Colonic mucosa (tissue), 4 donors: Measurements from ENCODE around the gene FTCD. TPM values are rescaled to one million over a fixed set of nuclear protein-coding genes. Genes with fewer than 3 reads are reported as not detected.

Experiments used
- DNase-seq: peaks from one replicate; pipeline ENCODE4 v3.0.0-alpha.2; 2020
- H3K27ac ChIP-seq: fragments of 200-600 bp; one replicate; pipeline ENCODE4 v1.8.0; 2021
- H3K27me3 ChIP-seq: fragments of 200-600 bp; one replicate; pipeline ENCODE4 v1.8.0; 2021
- H3K36me3 ChIP-seq: fragments of 200-600 bp; one replicate; pipeline ENCODE4 v1.8.0; 2021
- H3K4me1 ChIP-seq: fragments of 200-600 bp; one replicate; pipeline ENCODE4 v1.8.0; 2021; ENCODE audit warnings: mild to moderate bottlenecking
- H3K4me3 ChIP-seq: fragments of 200-600 bp; one replicate; pipeline ENCODE4 v1.8.0; 2021
- H3K9ac ChIP-seq, 2 donors: one replicate each; pipeline ENCODE4 v1.7.0; 2013; ENCODE audit warnings: control low read depth in 2 of 2, low read depth in 2 of 2, low read length in 2 of 2
- H3K9me3 ChIP-seq: fragments of 200-600 bp; one replicate; pipeline ENCODE4 v1.8.0; 2021
- intact Hi-C: fragments of 100-400 bp; cut with DNase I; formaldehyde crosslinking; loops from one replicate; pipeline ENCODE4 v1.14.1; 2022
- total RNA-seq, 2 donors: library from RNA; stranded (reverse); fragmentation: NEBNext Ultra II Directional in 1 of 2; extraction: Animal tissue kit (Norgen Biotek cat#: 25700) in 1 of 2; gene quantifications; one replicate each; pipeline ENCODE4 v1.2.1, GENCODE V29; 2021
- TF ChIP-seq, protein P1 (sequence below): fragments of 200-600 bp; IDR thresholded peaks from one replicate; pipeline ENCODE4 v1.8.0; 2022; ENCODE audit warnings: antibody characterized with exemption, mild to moderate bottlenecking
- donor health status: healthy.
- donor health status: DM: no; HTN: no; CAD: no.
- donor health status: DM: no; HTN: no; CAD: no.

FTCD gene
- total RNA-seq, 2 donors from 2014 or later = 0.45 to 4.2 TPM

- H3K27ac ChIP-seq = no peak overlapping the region
- no peaks in the 10 kb centered on the region for H3K36me3 ChIP-seq
- intact Hi-C loops = no loop called here
- DNase-seq = no peak
- TF ChIP-seq, protein P1, sequence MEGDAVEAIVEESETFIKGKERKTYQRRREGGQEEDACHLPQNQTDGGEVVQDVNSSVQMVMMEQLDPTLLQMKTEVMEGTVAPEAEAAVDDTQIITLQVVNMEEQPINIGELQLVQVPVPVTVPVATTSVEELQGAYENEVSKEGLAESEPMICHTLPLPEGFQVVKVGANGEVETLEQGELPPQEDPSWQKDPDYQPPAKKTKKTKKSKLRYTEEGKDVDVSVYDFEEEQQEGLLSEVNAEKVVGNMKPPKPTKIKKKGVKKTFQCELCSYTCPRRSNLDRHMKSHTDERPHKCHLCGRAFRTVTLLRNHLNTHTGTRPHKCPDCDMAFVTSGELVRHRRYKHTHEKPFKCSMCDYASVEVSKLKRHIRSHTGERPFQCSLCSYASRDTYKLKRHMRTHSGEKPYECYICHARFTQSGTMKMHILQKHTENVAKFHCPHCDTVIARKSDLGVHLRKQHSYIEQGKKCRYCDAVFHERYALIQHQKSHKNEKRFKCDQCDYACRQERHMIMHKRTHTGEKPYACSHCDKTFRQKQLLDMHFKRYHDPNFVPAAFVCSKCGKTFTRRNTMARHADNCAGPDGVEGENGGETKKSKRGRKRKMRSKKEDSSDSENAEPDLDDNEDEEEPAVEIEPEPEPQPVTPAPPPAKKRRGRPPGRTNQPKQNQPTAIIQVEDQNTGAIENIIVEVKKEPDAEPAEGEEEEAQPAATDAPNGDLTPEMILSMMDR = no peak
- H3K27me3 ChIP-seq = no peaks in the 10 kb centered on the region
- H3K4me3 ChIP-seq = no peak overlapping the region
- no peaks in the 10 kb centered on the region for H3K9me3 ChIP-seq
- no peaks in the 10 kb centered on the region for H3K4me1 ChIP-seq
- no peak overlapping the region for H3K9ac ChIP-seq
These were observed 2.6 kb upstream of the FTCD start for GRCh38 chr21:46157987-46158451.

DNA sequence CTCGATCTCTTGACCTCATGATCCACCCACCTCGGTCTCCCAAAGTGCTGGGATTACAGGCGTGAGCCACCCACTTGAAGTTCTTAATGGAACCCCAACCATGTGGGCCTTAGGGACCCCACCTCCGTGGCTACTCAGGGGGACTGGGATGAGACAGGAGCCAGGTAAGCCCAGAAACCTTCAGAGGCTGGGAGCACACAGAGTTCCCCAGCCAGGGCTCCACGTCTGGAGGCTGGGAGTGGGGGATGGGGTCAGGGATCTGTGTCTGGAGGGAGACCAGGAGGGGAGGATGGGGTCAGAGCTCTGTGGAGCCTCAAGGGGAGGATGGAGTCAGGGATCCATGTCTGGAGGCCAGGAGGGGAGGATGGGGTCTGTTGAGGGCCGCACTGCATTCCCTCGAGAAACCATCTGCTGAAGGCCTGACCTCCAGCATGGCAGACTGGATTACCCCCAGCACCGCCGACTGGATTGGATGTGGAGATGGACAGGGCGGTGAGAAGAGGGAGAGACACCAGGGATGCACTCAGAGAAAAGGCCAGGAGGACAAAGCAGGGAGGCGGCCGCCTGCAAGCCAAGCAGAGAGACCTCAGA lies 2.1 kb upstream of the FTCD start:
- no peaks in the 10 kb centered on the region for H3K36me3 ChIP-seq
- H3K4me3 ChIP-seq = no peak overlapping the region
- H3K9ac ChIP-seq = no peak overlapping the region
- H3K27me3 ChIP-seq = no peaks in the 10 kb centered on the region
- H3K9me3 ChIP-seq = no peaks in the 10 kb centered on the region
- H3K27ac ChIP-seq = no peak overlapping the region
- intact Hi-C loops = no loop called here
- H3K4me1 ChIP-seq = no peaks in the 10 kb centered on the region
- TF ChIP-seq, protein P1 = no peak
- DNase-seq = no peak

- Histone ChIP-seq H3K36me3 (no peaks in the 10 kb centered on the region), H3K9ac (no peak overlapping the region), H3K4me3 (no peak overlapping the region), H3K27me3 (no peaks in the 10 kb centered on the region), H3K4me1 (no peaks in the 10 kb centered on the region), H3K27ac (no peak overlapping the region), H3K9me3 (no peaks in the 10 kb centered on the region)
- intact Hi-C loops = no loop called here
- no peak for DNase-seq
- TF ChIP-seq, protein P1 = no peak
These were observed 1.3 kb upstream of the FTCD start for GRCh38 chr21:46156678-46157077.

DNA sequence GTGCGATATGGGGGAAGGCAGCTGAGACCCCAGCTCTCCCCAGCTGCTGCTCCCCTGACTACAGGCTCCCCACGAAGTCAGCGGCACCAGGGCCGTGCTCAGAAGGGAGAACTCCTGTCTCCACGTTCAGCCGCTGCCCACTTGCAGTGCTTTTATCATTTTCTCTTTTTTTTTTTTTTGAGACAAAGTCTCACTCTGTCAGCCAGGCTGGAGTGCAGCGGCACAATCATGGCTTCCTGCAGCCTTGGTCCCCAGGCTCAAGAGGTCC lies 933 bp upstream of the FTCD start:
- TF ChIP-seq, protein P1 = no peak
- no peak for DNase-seq
- Histone ChIP-seq H3K36me3 (no peaks in the 10 kb centered on the region), H3K9me3 (no peaks in the 10 kb centered on the region), H3K27me3 (no peaks in the 10 kb centered on the region), H3K4me3 (no peak overlapping the region), H3K27ac (no peak overlapping the region), H3K4me1 (no peaks in the 10 kb centered on the region), H3K9ac (no peak overlapping the region)
- intact Hi-C loops = no loop called here

DNA sequence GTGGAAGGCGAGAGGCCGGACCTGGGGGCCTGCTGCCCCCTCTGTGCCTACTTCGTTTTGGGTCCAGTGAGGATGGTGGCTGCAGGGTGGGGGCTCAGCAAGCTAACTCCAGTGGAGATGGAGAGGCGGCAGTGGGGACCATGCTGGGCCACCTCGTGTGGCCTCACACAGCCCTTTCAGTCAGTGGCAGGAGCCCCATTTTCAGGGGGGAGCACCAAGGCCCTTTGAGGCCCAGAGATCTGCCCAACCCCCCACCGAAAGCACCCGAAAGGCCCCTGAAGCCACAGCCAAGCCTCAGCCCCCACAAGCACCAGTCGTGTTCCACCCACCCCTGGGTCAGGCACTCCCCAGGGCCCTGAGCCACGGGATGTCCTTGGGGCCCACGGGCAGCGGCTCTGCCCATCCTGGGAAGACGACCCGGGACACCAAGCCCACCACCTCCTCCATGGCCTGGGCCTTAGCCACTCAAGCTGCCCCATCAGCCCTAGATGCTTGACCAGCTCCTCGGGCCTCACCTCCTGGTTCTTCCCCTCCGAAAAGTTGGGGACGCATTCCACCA lies 345 bp downstream of the FTCD start:
- Histone ChIP-seq H3K4me1 (no peaks in the 10 kb centered on the region), H3K9ac (no peak overlapping the region), H3K27ac (no peak overlapping the region), H3K27me3 (no peaks in the 10 kb centered on the region), H3K9me3 (no peaks in the 10 kb centered on the region), H3K36me3 (no peaks in the 10 kb centered on the region), H3K4me3 (no peak overlapping the region)
- intact Hi-C loops = no loop called here
- no peak for DNase-seq
- TF ChIP-seq, protein P1 = no peak
